ENCODE measurements around the gene MAPK12. TPM values are rescaled to one million over a fixed set of nuclear protein-coding genes. Genes with fewer than 3 reads are reported as not detected.
A peak's percentile ranks its signal among the peaks of the same experiment; 100 is the strongest.

The MAPK12 gene
- total and polyA plus RNA-seq, 2 donors (not counting 1 experiment from before 2014, with no cell fraction given): 16.4 to 30.1 TPM

GRCh38 chr22:50305923-50306566 lies 44.6 kb upstream of the MAPK12 start:
- TF ChIP-seq EZH2 (IDR thresholded peaks at IDR 0.05; ENCODE audit: low read length, missing control alignments) (no peak), CTCF (conservative IDR thresholded peaks at IDR 0.05 in 1 of 2, IDR thresholded peaks at IDR 0.05 in 1 of 2; ENCODE audit: low read depth in 1 of 2, low read length in 2 of 2) (no peak)
- DNase-seq (ENCODE audit: low read depth in 2 of 2): peak; percentile 92 to 96
- Histone ChIP-seq H3K4me2 (ENCODE audit: extremely low read depth, insufficient read depth, low read length) (peak overlapping the region; percentile 95), H2AFZ (ENCODE audit: low read length) (no peak overlapping the region), H3K4me1 (ENCODE audit: control insufficient read depth, extremely low read depth, insufficient read depth, low read length) (peaks cover 53% of the 10 kb centered on the region), H3K9me3 (ENCODE audit: control insufficient read depth, insufficient read depth, low read depth, low read length) (no peaks in the 10 kb centered on the region), H3K36me3 (ENCODE audit: control insufficient read depth, insufficient read depth, low read length) (peaks cover 11% of the 10 kb centered on the region), H3K27me3 (ENCODE audit: control insufficient read depth, insufficient read depth, low read length) (no peaks in the 10 kb centered on the region), H3K9ac (ENCODE audit: insufficient read depth, low read length) (peak overlapping the region; percentile 81), H4K20me1 (ENCODE audit: control insufficient read depth, extremely low read depth, insufficient read depth, low read length) (no peaks in the 10 kb centered on the region), H3K4me3 (replicated peaks in 1 of 4; ENCODE audit: control extremely low read depth in 1 of 4, insufficient read depth in 1 of 4, low read depth in 3 of 4, low read length in 4 of 4) (peak overlapping the region; percentile 72 to 96 (median 75)), H3K27ac (ENCODE audit: insufficient read depth, low read length) (peak overlapping the region; percentile 83), H3K79me2 (ENCODE audit: control insufficient read depth, insufficient read depth, low read length) (peaks cover 56% of the 10 kb centered on the region)

GRCh38 chr22:50305393-50305922 lies 44.0 kb upstream of the MAPK12 start:
- peak overlapping the region; percentile 78 for H3K27ac ChIP-seq (ENCODE audit: insufficient read depth, low read length)
- H3K4me1 ChIP-seq (ENCODE audit: control insufficient read depth, extremely low read depth, insufficient read depth, low read length): peaks cover 56% of the 10 kb centered on the region
- H3K9ac ChIP-seq (ENCODE audit: insufficient read depth, low read length): peak overlapping the region; percentile 48
- H3K9me3 ChIP-seq (ENCODE audit: control insufficient read depth, insufficient read depth, low read depth, low read length): no peaks in the 10 kb centered on the region
- no peaks in the 10 kb centered on the region for H4K20me1 ChIP-seq (ENCODE audit: control insufficient read depth, extremely low read depth, insufficient read depth, low read length)
- H3K79me2 ChIP-seq (ENCODE audit: control insufficient read depth, insufficient read depth, low read length): peaks cover 62% of the 10 kb centered on the region
- peak overlapping the region; percentile 72 to 96 (median 75) for H3K4me3 ChIP-seq (replicated peaks in 1 of 4; ENCODE audit: control extremely low read depth in 1 of 4, insufficient read depth in 1 of 4, low read depth in 3 of 4, low read length in 4 of 4)
- DNase-seq (ENCODE audit: low read depth in 2 of 2): no peak
- H3K27me3 ChIP-seq (ENCODE audit: control insufficient read depth, insufficient read depth, low read length): no peaks in the 10 kb centered on the region
- H3K36me3 ChIP-seq (ENCODE audit: control insufficient read depth, insufficient read depth, low read length): peaks cover 13% of the 10 kb centered on the region
- peak overlapping the region; percentile 95 for H3K4me2 ChIP-seq (ENCODE audit: extremely low read depth, insufficient read depth, low read length)
- TF ChIP-seq CTCF (conservative IDR thresholded peaks at IDR 0.05 in 1 of 2, IDR thresholded peaks at IDR 0.05 in 1 of 2; ENCODE audit: low read depth in 1 of 2, low read length in 2 of 2) (no peak), EZH2 (IDR thresholded peaks at IDR 0.05; ENCODE audit: low read length, missing control alignments) (no peak)
- no peak overlapping the region for H2AFZ ChIP-seq (ENCODE audit: low read length)

GRCh38 chr22:50304528-50305392 lies 43.3 kb upstream of the MAPK12 start:
- peaks cover 13% of the 10 kb centered on the region for H3K36me3 ChIP-seq (ENCODE audit: control insufficient read depth, insufficient read depth, low read length)
- H3K4me3 ChIP-seq (replicated peaks in 1 of 4; ENCODE audit: control extremely low read depth in 1 of 4, insufficient read depth in 1 of 4, low read depth in 3 of 4, low read length in 4 of 4): peak overlapping the region; percentile 72 to 96 (median 75)
- H3K9me3 ChIP-seq (ENCODE audit: control insufficient read depth, insufficient read depth, low read depth, low read length): no peaks in the 10 kb centered on the region
- peak overlapping the region; percentile 78 for H3K27ac ChIP-seq (ENCODE audit: insufficient read depth, low read length)
- peak overlapping the region; percentile 48 for H3K9ac ChIP-seq (ENCODE audit: insufficient read depth, low read length)
- TF ChIP-seq CTCF (conservative IDR thresholded peaks at IDR 0.05 in 1 of 2, IDR thresholded peaks at IDR 0.05 in 1 of 2; ENCODE audit: low read depth in 1 of 2, low read length in 2 of 2) (no peak), EZH2 (IDR thresholded peaks at IDR 0.05; ENCODE audit: low read length, missing control alignments) (no peak)
- DNase-seq (ENCODE audit: low read depth in 2 of 2): peak; percentile 34 to 62
- H3K79me2 ChIP-seq (ENCODE audit: control insufficient read depth, insufficient read depth, low read length): peaks cover 68% of the 10 kb centered on the region
- H3K4me1 ChIP-seq (ENCODE audit: control insufficient read depth, extremely low read depth, insufficient read depth, low read length): peaks cover 57% of the 10 kb centered on the region
- no peaks in the 10 kb centered on the region for H3K27me3 ChIP-seq (ENCODE audit: control insufficient read depth, insufficient read depth, low read length)
- H4K20me1 ChIP-seq (ENCODE audit: control insufficient read depth, extremely low read depth, insufficient read depth, low read length): no peaks in the 10 kb centered on the region
- H3K4me2 ChIP-seq (ENCODE audit: extremely low read depth, insufficient read depth, low read length): peak overlapping the region; percentile 95
- H2AFZ ChIP-seq (ENCODE audit: low read length): no peak overlapping the region

All from fibroblast of lung (primary cell).